Breast epithelium (tissue), 3 donors: ENCODE measurements around the gene POLR1C.

Experiments used
- CTCF ChIP-seq, 3 donors: fragments of 450-650 bp; IDR thresholded peaks; one replicate each; pipeline ENCODE4 v1.5.1; 2016 to 2017; ENCODE audit warnings: antibody characterized with exemption in 3 of 3, mild to moderate bottlenecking in 3 of 3, moderate library complexity in 3 of 3
- POLR2A ChIP-seq: fragments of 450-650 bp; IDR thresholded peaks from one replicate; pipeline ENCODE4 v1.6.1; 2016; ENCODE audit warnings: antibody characterized with exemption, mild to moderate bottlenecking, moderate library complexity
- POLR2AphosphoS5 ChIP-seq, 3 donors: sonication (generic); formaldehyde crosslinking; IDR thresholded peaks; one replicate each; pipeline ENCODE4 v1.6.1; 2017; ENCODE audit warnings: antibody characterized with exemption in 3 of 3

- TF ChIP-seq CTCF (IDR thresholded peaks at IDR 0.05) (no peak), POLR2A (no peak), POLR2AphosphoS5 (IDR thresholded peaks at IDR 0.05) (no peak)
Measured at GRCh38 chr6:43547222-43547621, 30.3 kb downstream of the POLR1C start.
